Naive thymus-derived CD8-positive, alpha-beta T cell (primary cell): ENCODE measurements around the gene PDE3B. TPM values are rescaled to one million over a fixed set of nuclear protein-coding genes. Genes with fewer than 3 reads are reported as not detected.
"Not testable (repeated sequence)": the region's sequence is repeated elsewhere in the genome, so short reads cannot be mapped to it uniquely, and the experiment has no call there.

ENCODE experiments used
- ATAC-seq, 2 donors: fragments of 150-1000 bp; cut with Tn5 transposase in 1 of 2; sonication (Bioruptor Pico), chemical (Tn5 transposase) in 1 of 2; 1 replicate in 1 of 2; 2 replicates in 1 of 2; pipeline ENCODE4 v1.10.0; 2021; ENCODE audit warnings: mild to moderate bottlenecking in 2 of 2, moderate library complexity in 2 of 2
- POLR2A ChIA-PET: fragments of 350-600 bp; sonication (Branson Sonifier 250); formaldehyde crosslinking; loops from one replicate; lab custom pipeline; 2021; ENCODE audit warnings: antibody characterized with exemption; lab: Charles Lee
- DNase-seq, 10 donors: peaks; one replicate each; pipeline versions ENCODE4 v3.0.0 to v3.0.0-alpha.2; 2020 to 2022
- H3K27ac Mint-ChIP-seq, 10 donors: one replicate each; pipeline ENCODE4 v1.8.0; 2020 to 2022; ENCODE audit warnings: mild to moderate bottlenecking in 10 of 10, mixed read lengths in 10 of 10, moderate library complexity in 4 of 10, inconsistent platforms in 1 of 10
- H3K27me3 Mint-ChIP-seq, 5 donors: one replicate each; pipeline ENCODE4 v1.8.0; 2021 to 2022; ENCODE audit warnings: mixed read lengths in 5 of 5
- H3K36me3 Mint-ChIP-seq, 3 donors: one replicate each; pipeline ENCODE4 v1.8.0; 2020 to 2022; ENCODE audit warnings: mixed read lengths in 3 of 3, mild to moderate bottlenecking in 2 of 3, inconsistent platforms in 1 of 3
- H3K4me1 Mint-ChIP-seq, 4 donors: one replicate each; pipeline ENCODE4 v1.8.0; 2021 to 2022; ENCODE audit warnings: mixed read lengths in 4 of 4
- H3K4me3 Mint-ChIP-seq, 10 donors: one replicate each; pipeline ENCODE4 v1.8.0; 2020 to 2022; ENCODE audit warnings: mild to moderate bottlenecking in 10 of 10, mixed read lengths in 10 of 10, moderate library complexity in 6 of 10, inconsistent platforms in 1 of 10
- H3K9me3 Mint-ChIP-seq, 9 donors: one replicate each; pipeline ENCODE4 v1.8.0; 2020 to 2022; ENCODE audit warnings: mixed read lengths in 9 of 9, mild to moderate bottlenecking in 3 of 9, inconsistent platforms in 1 of 9, moderate library complexity in 1 of 9
- polyA plus RNA-seq, 3 donors: library from polyadenylated mRNA; unstranded; fragments of 300-500 nt; fragmentation: Illumina TruSeq; gene quantifications; one replicate each; pipeline ENCODE4 v1.2.3, GENCODE V29; 2021
- total RNA-seq, 8 experiments: library from RNA in 2 of 8; stranded (reverse) in 2 of 8; gene quantifications; one replicate each; pipeline ENCODE4 v1.2.3 and lab custom pipeline; 2021 to 2026

PDE3B gene
- total and polyA plus RNA-seq, 5 experiments from 2014 or later, result 59.2 to 240 (median 127) TPM

GRCh38 chr11:14705067-14705466 lies 61.5 kb downstream of the PDE3B start:
- Mint-ChIP-seq H3K27ac (no peak overlapping the region), H3K4me1 (peaks cover 23 to 56% (median 43%) of the 10 kb centered on the region in 4 donors), H3K9me3 (peaks cover 16 to 69% (median 47%) of the 10 kb centered on the region in 9 donors), H3K4me3 (peak overlapping the region in 1 of 10 donors; percentile 15), H3K27me3 (no peaks in the 10 kb centered on the region), H3K36me3 (peaks cover 45 to 62% (median 56%) of the 10 kb centered on the region in 3 donors)
- DNase-seq (no peak), ATAC-seq (no peak)
- POLR2A ChIA-PET, result no interaction called here

DNA sequence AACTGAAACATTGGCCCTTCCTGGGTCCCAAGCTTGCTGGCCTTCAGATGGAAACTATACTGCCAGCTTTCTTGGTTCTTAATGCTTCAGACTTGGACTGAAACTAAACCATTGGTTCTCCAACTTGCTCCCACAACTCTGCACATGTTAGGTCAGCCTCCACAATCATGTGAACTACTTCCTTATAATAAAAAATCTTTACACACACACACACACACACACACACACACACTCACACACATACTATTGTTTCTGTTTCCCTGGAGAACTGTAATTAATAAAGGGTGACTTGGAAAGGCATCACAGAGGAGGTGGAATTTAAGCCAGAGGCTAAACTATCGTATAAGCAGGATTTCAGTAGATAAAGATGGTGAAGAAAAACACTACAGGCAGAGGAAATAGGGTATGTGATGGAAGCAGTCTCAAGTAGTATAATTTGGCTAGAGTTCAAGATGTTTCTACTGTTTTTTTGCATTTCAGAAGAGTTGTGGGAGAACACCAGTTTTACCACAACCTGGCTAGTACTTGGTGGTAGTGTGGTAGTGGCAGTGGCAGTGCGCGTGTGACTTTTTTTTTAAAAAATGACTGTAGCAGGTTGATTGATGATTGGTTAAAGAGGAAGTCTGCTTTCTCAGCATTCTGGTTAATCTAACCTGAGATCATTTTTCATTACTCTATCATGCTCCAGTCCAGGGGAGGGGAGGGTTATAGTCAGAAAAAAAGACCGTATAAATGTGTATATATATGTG lies 70.1 kb downstream of the PDE3B start:
- DNase-seq (peak in 8 of 10 donors; percentile 40 to 84 (median 66)), ATAC-seq (peak; percentile 83 to 94)
- Mint-ChIP-seq H3K9me3 (peaks cover 0 to 27% (median 14%) of the 10 kb centered on the region in 9 donors), H3K27ac (peak overlapping the region; percentile 67 to 95 (median 88)), H3K36me3 (peaks cover 26 to 33% (median 27%) of the 10 kb centered on the region in 3 donors), H3K4me3 (peak overlapping the region; percentile 53 to 81 (median 70)), H3K4me1 (peaks cover 12 to 47% (median 45%) of the 10 kb centered on the region in 4 donors), H3K27me3 (no peaks in the 10 kb centered on the region)
- POLR2A ChIA-PET, result interaction anchor here (0.6 to 1.1 kb wide), 4 partner anchors 43 to 174 kb away, joined by 3 to 4 read pairs (median 4); no protein-coding TSS in a partner anchor

DNA sequence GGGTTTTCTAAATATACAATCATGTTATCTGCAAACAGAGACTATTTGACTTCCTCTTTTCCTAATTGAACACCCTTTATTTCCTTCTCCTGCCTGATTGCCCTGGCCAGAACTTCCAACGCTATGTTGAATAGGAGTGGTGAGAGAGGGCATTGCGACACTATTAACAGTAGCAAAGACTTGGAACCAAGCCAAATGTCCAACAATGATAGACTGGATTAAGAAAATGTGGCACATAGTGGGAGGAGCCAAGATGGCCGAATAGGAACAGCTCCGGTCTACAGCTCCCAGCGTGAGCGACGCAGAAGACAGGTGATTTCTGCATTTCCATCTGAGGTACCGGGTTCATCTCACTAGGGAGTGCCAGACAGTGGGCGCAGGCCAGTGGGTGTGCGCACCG lies 72.1 kb downstream of the PDE3B start:
- peaks cover 7 to 38% (median 29%) of the 10 kb centered on the region in 4 donors for H3K4me1 Mint-ChIP-seq
- DNase-seq, POLR2A ChIA-PET, H3K27me3 Mint-ChIP-seq, ATAC-seq: not testable (repeated sequence)
- peak overlapping the region in 8 of 10 donors; percentile 16 to 69 (median 58) for H3K27ac Mint-ChIP-seq
- H3K4me3 Mint-ChIP-seq, result peak overlapping the region in 4 of 10 donors; percentile 7 to 46 (median 25)
- peaks cover 7 to 16% (median 12%) of the 10 kb centered on the region in 3 donors for H3K36me3 Mint-ChIP-seq
- H3K9me3 Mint-ChIP-seq, result peaks cover 0 to 14% (median 4%) of the 10 kb centered on the region in 9 donors

GRCh38 chr11:14722496-14722895 lies 78.9 kb downstream of the PDE3B start:
- Mint-ChIP-seq H3K4me1 (peaks cover 18 to 39% (median 36%) of the 10 kb centered on the region in 4 donors), H3K36me3 (no peaks in the 10 kb centered on the region), H3K27me3 (no peaks in the 10 kb centered on the region), H3K9me3 (peaks cover 0 to 22% (median 0%) of the 10 kb centered on the region in 9 donors), H3K27ac (peak overlapping the region in 4 of 10 donors; percentile 13 to 36 (median 24)), H3K4me3 (no peak overlapping the region)
- POLR2A ChIA-PET, result no interaction called here
- no peak for ATAC-seq
- no peak for DNase-seq

DNA sequence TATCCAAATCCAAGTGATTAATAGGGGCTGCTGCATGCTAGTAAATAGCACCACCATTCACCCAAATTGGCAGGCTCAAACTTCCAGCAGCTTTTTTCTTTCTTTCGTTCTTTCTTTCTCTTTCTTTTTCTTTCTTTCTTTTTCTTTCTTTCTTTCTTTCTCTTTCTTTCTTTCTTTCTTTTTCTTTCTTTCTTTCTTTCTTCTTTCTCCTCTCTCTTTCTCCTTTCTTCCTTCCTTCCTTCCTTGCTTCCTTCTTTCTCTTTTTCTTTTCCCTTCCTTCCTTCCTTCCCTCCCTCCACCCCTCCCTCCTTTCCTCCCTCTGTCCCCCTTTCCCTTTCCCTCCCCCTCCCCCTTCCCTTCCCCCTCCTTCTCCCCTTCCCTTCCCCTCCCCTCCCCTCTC lies 81.5 kb downstream of the PDE3B start:
- Mint-ChIP-seq H3K9me3 (peaks cover 0 to 22% (median 0%) of the 10 kb centered on the region in 9 donors), H3K27me3 (no peaks in the 10 kb centered on the region), H3K36me3 (peaks cover 0 to 5% (median 0%) of the 10 kb centered on the region in 3 donors), H3K27ac (peak overlapping the region in 4 of 10 donors; percentile 33 to 81 (median 52)), H3K4me1 (peaks cover 28 to 65% (median 57%) of the 10 kb centered on the region in 4 donors), H3K4me3 (peak overlapping the region in 1 of 10 donors; percentile 12)
- POLR2A ChIA-PET, result no interaction called here
- no peak for DNase-seq
- ATAC-seq, result no peak

GRCh38 chr11:14727215-14727614 lies 83.6 kb downstream of the PDE3B start:
- Mint-ChIP-seq H3K4me3 (peak overlapping the region in 4 of 10 donors; percentile 6 to 46 (median 24)), H3K4me1 (peaks cover 33 to 75% (median 67%) of the 10 kb centered on the region in 4 donors), H3K9me3 (peaks cover 0 to 22% (median 0%) of the 10 kb centered on the region in 9 donors), H3K27ac (peak overlapping the region in 9 of 10 donors; percentile 16 to 87 (median 63)), H3K27me3 (no peaks in the 10 kb centered on the region), H3K36me3 (peaks cover 0 to 10% (median 0%) of the 10 kb centered on the region in 3 donors)
- POLR2A ChIA-PET, result interaction anchor here (1.9 kb wide), 1 partner anchor 83 kb away, joined by 4 read pairs; no protein-coding TSS in a partner anchor
- peak; percentile 46 to 67 for ATAC-seq
- no peak for DNase-seq

DNA sequence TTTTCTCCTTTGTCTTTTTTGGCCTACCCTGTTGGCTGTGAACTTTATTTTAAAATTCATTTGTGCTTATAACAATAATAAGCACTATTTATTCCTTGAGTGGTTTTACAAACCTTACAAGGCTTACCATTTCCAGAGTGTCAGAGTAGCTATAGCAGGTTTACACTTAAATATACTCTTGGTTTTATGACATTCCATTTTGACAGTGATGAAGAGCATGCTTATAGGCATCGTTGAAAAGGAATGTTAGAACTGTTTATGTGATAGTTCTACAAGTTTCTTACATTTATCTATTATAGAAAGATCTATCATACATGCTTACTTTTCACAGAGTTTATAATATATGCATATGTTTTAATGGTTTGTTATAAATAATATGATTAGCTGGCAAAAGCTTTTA lies 84.1 kb downstream of the PDE3B start:
- Mint-ChIP-seq H3K36me3 (peaks cover 0 to 13% (median 0%) of the 10 kb centered on the region in 3 donors), H3K27me3 (no peaks in the 10 kb centered on the region), H3K4me1 (peaks cover 36 to 76% (median 70%) of the 10 kb centered on the region in 4 donors), H3K27ac (peak overlapping the region in 8 of 10 donors; percentile 33 to 87 (median 61)), H3K9me3 (peaks cover 0 to 22% (median 0%) of the 10 kb centered on the region in 9 donors), H3K4me3 (peak overlapping the region in 5 of 10 donors; percentile 8 to 77 (median 50))
- ATAC-seq (no peak), DNase-seq (no peak)
- POLR2A ChIA-PET, result interaction anchor here (1.1 to 1.9 kb wide), 2 partner anchors 72 to 83 kb away, joined by 4 to 6 read pairs; no protein-coding TSS in a partner anchor

GRCh38 chr11:14740539-14740938 lies 96.9 kb downstream of the PDE3B start:
- DNase-seq, H3K27me3 Mint-ChIP-seq, ATAC-seq: not testable (repeated sequence)
- H3K4me3 Mint-ChIP-seq, result peak overlapping the region in 8 of 10 donors; percentile 19 to 70 (median 40)
- H3K27ac Mint-ChIP-seq, result peak overlapping the region in 6 of 10 donors; percentile 12 to 77 (median 52)
- H3K36me3 Mint-ChIP-seq, result peaks cover 38 to 61% (median 54%) of the 10 kb centered on the region in 3 donors
- H3K4me1 Mint-ChIP-seq, result peaks cover 52 to 86% (median 71%) of the 10 kb centered on the region in 4 donors
- POLR2A ChIA-PET, result interaction anchor here (1.1 to 1.5 kb wide), 3 partner anchors 11 to 58 kb away, joined by 3 read pairs; no protein-coding TSS in a partner anchor
- H3K9me3 Mint-ChIP-seq, result peaks cover 7 to 62% (median 24%) of the 10 kb centered on the region in 9 donors

- H3K36me3 Mint-ChIP-seq, result peaks cover 38 to 64% (median 57%) of the 10 kb centered on the region in 3 donors
- H3K27me3 Mint-ChIP-seq, result no peaks in the 10 kb centered on the region
- POLR2A ChIA-PET, result interaction anchor here (1.3 to 1.5 kb wide), 2 partner anchors 11 to 12 kb away, joined by 3 read pairs; no protein-coding TSS in a partner anchor
- H3K4me1 Mint-ChIP-seq, result peaks cover 48 to 84% (median 69%) of the 10 kb centered on the region in 4 donors
- H3K4me3 Mint-ChIP-seq, result peak overlapping the region in 4 of 10 donors; percentile 20 to 65 (median 30)
- H3K27ac Mint-ChIP-seq, result peak overlapping the region in 8 of 10 donors; percentile 12 to 83 (median 44)
- ATAC-seq (no peak), DNase-seq (no peak)
- peaks cover 7 to 62% (median 24%) of the 10 kb centered on the region in 9 donors for H3K9me3 Mint-ChIP-seq
Measured at GRCh38 chr11:14741195-14741594, 97.6 kb downstream of the PDE3B start.

- H3K36me3 Mint-ChIP-seq, result peaks cover 39 to 66% (median 63%) of the 10 kb centered on the region in 3 donors
- DNase-seq (no peak), ATAC-seq (no peak)
- peaks cover 51 to 84% (median 75%) of the 10 kb centered on the region in 4 donors for H3K4me1 Mint-ChIP-seq
- no peaks in the 10 kb centered on the region for H3K27me3 Mint-ChIP-seq
- POLR2A ChIA-PET, result interaction anchor here (0.9 to 1.2 kb wide), 3 partner anchors 12 to 22 kb away, joined by 3 to 4 read pairs (median 3); no protein-coding TSS in a partner anchor
- H3K9me3 Mint-ChIP-seq, result peaks cover 11 to 61% (median 31%) of the 10 kb centered on the region in 9 donors
- peak overlapping the region in 7 of 10 donors; percentile 27 to 86 (median 70) for H3K27ac Mint-ChIP-seq
- peak overlapping the region in 1 of 10 donors; percentile 43 for H3K4me3 Mint-ChIP-seq
Measured at GRCh38 chr11:14742849-14743559, 99.4 kb downstream of the PDE3B start.

DNA sequence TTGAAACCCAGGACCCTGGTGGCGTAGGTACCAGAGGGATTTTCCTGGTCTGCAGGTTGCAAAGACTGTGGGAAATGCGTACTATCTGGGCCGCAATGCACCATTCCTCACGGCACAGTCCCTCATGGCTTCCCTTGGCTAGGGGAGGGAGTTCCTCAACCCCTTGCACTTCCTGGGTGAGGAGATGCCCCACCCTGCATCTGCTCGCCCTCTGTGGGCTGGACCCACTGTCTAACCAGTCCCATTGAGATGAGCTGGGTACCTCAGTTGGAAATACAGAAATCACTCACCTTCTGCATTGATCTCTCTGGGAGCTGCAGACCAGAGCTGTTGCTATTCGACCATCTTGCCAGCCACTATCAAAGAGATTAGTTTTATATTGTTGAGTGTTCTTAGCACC lies 100.1 kb downstream of the PDE3B start:
- peak overlapping the region in 8 of 10 donors; percentile 5 to 62 (median 36) for H3K4me3 Mint-ChIP-seq
- peak overlapping the region in 9 of 10 donors; percentile 43 to 87 (median 67) for H3K27ac Mint-ChIP-seq
- not testable (repeated sequence) for ATAC-seq, DNase-seq, H3K27me3 Mint-ChIP-seq
- peaks cover 39 to 60% (median 57%) of the 10 kb centered on the region in 3 donors for H3K36me3 Mint-ChIP-seq
- peaks cover 6 to 55% (median 28%) of the 10 kb centered on the region in 9 donors for H3K9me3 Mint-ChIP-seq
- POLR2A ChIA-PET, result interaction anchor here (0.9 to 1.2 kb wide), 3 partner anchors 11 to 21 kb away, joined by 3 to 4 read pairs (median 3); no protein-coding TSS in a partner anchor
- H3K4me1 Mint-ChIP-seq, result peaks cover 47 to 77% (median 72%) of the 10 kb centered on the region in 4 donors
